ENCODE results near the gene SAP30. TPM values are rescaled to one million over a fixed set of nuclear protein-coding genes. Genes with fewer than 3 reads are reported as not detected.

The SAP30 gene
- polyA plus RNA-seq, 1 donor (not counting 4 experiments of a cell fraction or from before 2014, with no cell fraction given) = 12.9 TPM

DNA sequence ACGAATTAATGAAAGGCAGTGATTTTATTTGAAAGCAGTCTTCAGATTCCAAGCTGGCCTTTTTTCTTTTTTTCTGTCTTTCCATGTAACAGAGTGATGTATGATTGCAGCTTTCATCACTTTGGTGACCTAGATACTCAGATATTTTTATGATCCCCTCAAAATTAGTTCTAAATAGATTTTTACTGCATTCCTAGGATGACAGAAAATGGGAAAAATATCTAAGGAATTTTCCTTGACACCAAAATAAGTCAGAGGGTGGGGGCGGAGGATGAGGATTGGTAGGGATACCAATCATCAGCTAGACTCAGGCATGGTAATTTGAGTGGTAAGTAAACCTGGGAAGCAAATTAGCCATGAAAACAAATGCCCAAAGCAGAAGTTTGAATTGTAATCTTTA lies 24.7 kb upstream of the SAP30 start:
- peak overlapping the region; percentile 46 for H2AFZ ChIP-seq (ENCODE audit: control insufficient read depth, low read length)
- TF ChIP-seq EZH2 (IDR thresholded peaks at IDR 0.05; ENCODE audit: low read length) = no peak
- TF ChIP-seq, protein P1, sequence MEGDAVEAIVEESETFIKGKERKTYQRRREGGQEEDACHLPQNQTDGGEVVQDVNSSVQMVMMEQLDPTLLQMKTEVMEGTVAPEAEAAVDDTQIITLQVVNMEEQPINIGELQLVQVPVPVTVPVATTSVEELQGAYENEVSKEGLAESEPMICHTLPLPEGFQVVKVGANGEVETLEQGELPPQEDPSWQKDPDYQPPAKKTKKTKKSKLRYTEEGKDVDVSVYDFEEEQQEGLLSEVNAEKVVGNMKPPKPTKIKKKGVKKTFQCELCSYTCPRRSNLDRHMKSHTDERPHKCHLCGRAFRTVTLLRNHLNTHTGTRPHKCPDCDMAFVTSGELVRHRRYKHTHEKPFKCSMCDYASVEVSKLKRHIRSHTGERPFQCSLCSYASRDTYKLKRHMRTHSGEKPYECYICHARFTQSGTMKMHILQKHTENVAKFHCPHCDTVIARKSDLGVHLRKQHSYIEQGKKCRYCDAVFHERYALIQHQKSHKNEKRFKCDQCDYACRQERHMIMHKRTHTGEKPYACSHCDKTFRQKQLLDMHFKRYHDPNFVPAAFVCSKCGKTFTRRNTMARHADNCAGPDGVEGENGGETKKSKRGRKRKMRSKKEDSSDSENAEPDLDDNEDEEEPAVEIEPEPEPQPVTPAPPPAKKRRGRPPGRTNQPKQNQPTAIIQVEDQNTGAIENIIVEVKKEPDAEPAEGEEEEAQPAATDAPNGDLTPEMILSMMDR (optimal IDR thresholded peaks at IDR 0.05 in 1 of 3, IDR thresholded peaks at IDR 0.05 in 1 of 3, conservative IDR thresholded peaks at IDR 0.05 in 1 of 3; ENCODE audit: extremely low read depth in 1 of 3, insufficient read depth in 2 of 3, low read length in 3 of 3) = no peak
- no peaks in the 10 kb centered on the region for H3K9me3 ChIP-seq (ENCODE audit: control insufficient read depth, low read depth, low read length)
- no peaks in the 10 kb centered on the region for H3K79me2 ChIP-seq (ENCODE audit: control insufficient read depth, insufficient read depth, low read length)
- dilution Hi-C loops (cut with MboI; ENCODE audit: extremely low pct_ligation_motif_present, low sequenced_read_pairs) = no loop called here
- DNase-seq (ENCODE audit: low read depth, low spot score) = no peak
- no peaks in the 10 kb centered on the region for H3K36me3 ChIP-seq (ENCODE audit: control insufficient read depth in 2 of 2, extremely low read depth in 1 of 2, insufficient read depth in 2 of 2, low read length in 2 of 2)
- H3K4me2 ChIP-seq (ENCODE audit: control insufficient read depth, extremely low read depth, insufficient read depth, low read depth, low read length) = peak overlapping the region; percentile 8
- no peak for FAIRE-seq
- no peak overlapping the region for H3K27ac ChIP-seq (ENCODE audit: control insufficient read depth, insufficient read depth, low read length)
- H3K4me3 ChIP-seq (ENCODE audit: control insufficient read depth in 2 of 3, extremely low read depth in 1 of 3, insufficient read depth in 2 of 3, low read depth in 1 of 3, low read length in 3 of 3) = no peak overlapping the region
- H3K9ac ChIP-seq (ENCODE audit: control insufficient read depth, extremely low read depth, insufficient read depth, low read length) = no peak overlapping the region
- no peaks in the 10 kb centered on the region for H3K4me1 ChIP-seq (ENCODE audit: control insufficient read depth, extremely low read depth, insufficient read depth, low read length)
- H3K9me1 ChIP-seq (ENCODE audit: control insufficient read depth, extremely low read depth, insufficient read depth, low read length) = no peaks in the 10 kb centered on the region
- no peaks in the 10 kb centered on the region for H3K27me3 ChIP-seq (ENCODE audit: control insufficient read depth, extremely low read depth, insufficient read depth, low read length)
- no peaks in the 10 kb centered on the region for H4K20me1 ChIP-seq (ENCODE audit: control insufficient read depth, extremely low read depth, insufficient read depth, low read length)

DNA sequence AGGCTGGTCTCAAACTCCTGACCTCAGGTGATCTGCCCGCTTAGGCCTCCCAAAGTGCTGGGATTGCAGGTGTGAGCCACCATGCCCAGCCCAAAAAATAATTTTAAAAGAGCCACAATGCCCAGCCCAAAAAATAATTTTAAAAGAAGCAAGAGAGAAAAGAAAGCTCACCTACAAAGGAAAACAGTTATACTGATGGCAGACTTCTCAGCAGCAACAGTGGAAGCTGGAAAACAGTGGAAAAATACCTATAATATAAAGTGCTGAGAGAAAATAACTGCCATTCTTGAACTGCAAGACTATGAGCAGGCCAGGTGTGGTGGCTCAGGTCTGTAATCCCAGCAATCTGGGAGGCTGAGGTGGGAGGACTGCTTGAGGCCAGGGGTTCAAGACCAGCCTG lies 23.3 kb upstream of the SAP30 start:
- FAIRE-seq = no peak
- dilution Hi-C loops (cut with MboI; ENCODE audit: extremely low pct_ligation_motif_present, low sequenced_read_pairs) = no loop called here
- no peaks in the 10 kb centered on the region for H3K36me3 ChIP-seq (ENCODE audit: control insufficient read depth in 2 of 2, extremely low read depth in 1 of 2, insufficient read depth in 2 of 2, low read length in 2 of 2)

More for the DNA sequence above, 23.3 kb upstream of the SAP30 start:
- Histone ChIP-seq H3K9me1 (ENCODE audit: control insufficient read depth, extremely low read depth, insufficient read depth, low read length) (no peaks in the 10 kb centered on the region), H3K9me3 (ENCODE audit: control insufficient read depth, low read depth, low read length) (no peaks in the 10 kb centered on the region), H3K4me2 (ENCODE audit: control insufficient read depth, extremely low read depth, insufficient read depth, low read depth, low read length) (no peak overlapping the region), H3K79me2 (ENCODE audit: control insufficient read depth, insufficient read depth, low read length) (no peaks in the 10 kb centered on the region), H2AFZ (ENCODE audit: control insufficient read depth, low read length) (no peak overlapping the region), H3K27me3 (ENCODE audit: control insufficient read depth, extremely low read depth, insufficient read depth, low read length) (no peaks in the 10 kb centered on the region), H3K4me3 (ENCODE audit: control insufficient read depth in 2 of 3, extremely low read depth in 1 of 3, insufficient read depth in 2 of 3, low read depth in 1 of 3, low read length in 3 of 3) (no peak overlapping the region), H3K27ac (ENCODE audit: control insufficient read depth, insufficient read depth, low read length) (no peak overlapping the region), H4K20me1 (ENCODE audit: control insufficient read depth, extremely low read depth, insufficient read depth, low read length) (no peaks in the 10 kb centered on the region), H3K9ac (ENCODE audit: control insufficient read depth, extremely low read depth, insufficient read depth, low read length) (no peak overlapping the region), H3K4me1 (ENCODE audit: control insufficient read depth, extremely low read depth, insufficient read depth, low read length) (no peaks in the 10 kb centered on the region)
- DNase-seq (ENCODE audit: low read depth, low spot score) = no peak
- TF ChIP-seq, protein P1 (optimal IDR thresholded peaks at IDR 0.05 in 1 of 3, IDR thresholded peaks at IDR 0.05 in 1 of 3, conservative IDR thresholded peaks at IDR 0.05 in 1 of 3; ENCODE audit: extremely low read depth in 1 of 3, insufficient read depth in 2 of 3, low read length in 3 of 3) = no peak
- no peak for TF ChIP-seq EZH2 (IDR thresholded peaks at IDR 0.05; ENCODE audit: low read length)

Data from keratinocyte (primary cell).